Loucy (cell line): ENCODE data around the gene GOLGA8J.

Experiments used
- H2AFZ ChIP-seq: fragments of 200-600 bp; sonication (generic); 2 replicates; pipeline ENCODE4 v1.6.0; 2016; ENCODE audit warnings: antibody characterized with exemption, mild to moderate bottlenecking, low read length, moderate library complexity
- H3F3A ChIP-seq: fragments of 200-600 bp; 2 replicates; pipeline ENCODE4 v1.6.0; 2016; ENCODE audit warnings: antibody characterized with exemption, low read depth, mild to moderate bottlenecking
- H3K27me3 ChIP-seq: fragments of 200-600 bp; sonication (generic); 2 replicates; pipeline ENCODE4 v1.6.1; 2014; ENCODE audit warnings: low read length, mild to moderate bottlenecking; ENCODE audit not compliant: insufficient read depth, poor library complexity, severe bottlenecking
- H3K36me3 ChIP-seq: fragments of 200-600 bp; sonication (generic); 2 replicates; pipeline ENCODE4 v1.6.1; 2016; ENCODE audit warnings: low read length; ENCODE audit not compliant: insufficient read depth
- H3K4me1 ChIP-seq: fragments of 200-600 bp; sonication (generic); 2 replicates; pipeline ENCODE4 v1.5.1; 2014; ENCODE audit warnings: low read length, mild to moderate bottlenecking; ENCODE audit not compliant: insufficient read depth, poor library complexity, severe bottlenecking
- H3K4me2 ChIP-seq: fragments of 200-600 bp; sonication (generic); 2 replicates; pipeline ENCODE4 v1.6.0; 2014; ENCODE audit warnings: antibody characterized with exemption, low read length, low read depth, mild to moderate bottlenecking; ENCODE audit not compliant: poor library complexity, severe bottlenecking
- H3K4me3 ChIP-seq: fragments of 200-600 bp; sonication (generic); 2 replicates; pipeline ENCODE4 v1.5.1; 2014; ENCODE audit warnings: low read length, mild to moderate bottlenecking, mixed read lengths; ENCODE audit not compliant: poor library complexity, severe bottlenecking
- H3K79me2 ChIP-seq: fragments of 200-600 bp; sonication (generic); 2 replicates; pipeline ENCODE4 v1.6.1; 2014; ENCODE audit warnings: low read length; ENCODE audit not compliant: insufficient read depth
- H3K9ac ChIP-seq: fragments of 200-600 bp; sonication (generic); 2 replicates; pipeline ENCODE4 v1.6.0; 2014; ENCODE audit warnings: mild to moderate bottlenecking, low read depth, low read length, moderate library complexity; ENCODE audit not compliant: poor library complexity, severe bottlenecking
- H3K9me2 ChIP-seq: fragments of 200-600 bp; sonication (generic); replicated peaks from 2 replicates; pipeline ENCODE4 v1.6.1; 2016; ENCODE audit warnings: low read depth, low read length, mixed read lengths
- H3K9me3 ChIP-seq: fragments of 200-600 bp; sonication (generic); 2 replicates; pipeline ENCODE4 v1.6.1; 2014; ENCODE audit warnings: mild to moderate bottlenecking, antibody characterized with exemption, low read length, low read depth; ENCODE audit not compliant: insufficient read depth
- H4K20me1 ChIP-seq: fragments of 200-600 bp; sonication (generic); 2 replicates; pipeline ENCODE4 v1.6.0; 2014; ENCODE audit warnings: antibody characterized with exemption, low read length, mild to moderate bottlenecking; ENCODE audit not compliant: insufficient read depth, poor library complexity, severe bottlenecking
- EZH2phosphoT487 ChIP-seq: fragments of 200-600 bp; IDR thresholded peaks from 2 replicates; pipeline ENCODE4 v1.6.1; 2018; ENCODE audit warnings: antibody characterized with exemption, mild to moderate bottlenecking, moderate library complexity, borderline replicate concordance
- TF ChIP-seq, protein P1 (sequence below): fragments of 200-600 bp; sonication (generic); conservative IDR thresholded peaks from 2 replicates; pipeline ENCODE4 v1.5.1; 2014; ENCODE audit warnings: mild to moderate bottlenecking, antibody characterized with exemption, low read length

Gene GOLGA8J

DNA sequence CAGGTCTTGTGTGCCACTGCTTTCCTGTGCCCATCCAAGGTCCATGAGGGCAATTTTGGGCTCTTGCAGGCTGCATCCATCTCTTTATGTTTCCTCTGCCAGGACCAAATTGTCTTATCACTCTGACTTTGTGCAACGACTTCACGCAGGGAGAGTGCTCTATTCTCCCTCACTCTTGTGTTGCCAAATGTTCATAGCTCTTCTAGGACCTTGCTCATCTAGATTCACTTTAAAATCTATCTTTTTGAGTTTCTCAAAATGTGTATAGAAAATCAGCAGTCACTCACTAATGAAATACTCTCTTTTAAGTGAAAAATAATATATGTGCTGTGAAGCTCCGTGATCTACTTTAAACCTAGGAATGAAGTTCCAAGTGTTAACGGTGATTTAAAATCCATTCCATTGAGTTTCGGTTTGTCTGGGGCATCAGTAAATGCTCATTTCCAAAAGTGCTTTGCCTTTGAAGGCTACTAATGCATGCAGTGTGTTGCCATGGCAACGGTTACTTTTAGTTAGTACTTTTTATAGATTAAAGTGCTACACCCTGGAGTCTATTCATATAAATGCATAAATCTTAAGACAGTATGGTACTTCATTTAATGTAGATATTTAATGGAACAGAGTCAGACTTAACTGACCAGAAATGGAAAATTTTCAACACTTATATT is 46.6 kb upstream of the GOLGA8J start:
- H3F3A ChIP-seq: no peaks in the 10 kb centered on the region

DNA sequence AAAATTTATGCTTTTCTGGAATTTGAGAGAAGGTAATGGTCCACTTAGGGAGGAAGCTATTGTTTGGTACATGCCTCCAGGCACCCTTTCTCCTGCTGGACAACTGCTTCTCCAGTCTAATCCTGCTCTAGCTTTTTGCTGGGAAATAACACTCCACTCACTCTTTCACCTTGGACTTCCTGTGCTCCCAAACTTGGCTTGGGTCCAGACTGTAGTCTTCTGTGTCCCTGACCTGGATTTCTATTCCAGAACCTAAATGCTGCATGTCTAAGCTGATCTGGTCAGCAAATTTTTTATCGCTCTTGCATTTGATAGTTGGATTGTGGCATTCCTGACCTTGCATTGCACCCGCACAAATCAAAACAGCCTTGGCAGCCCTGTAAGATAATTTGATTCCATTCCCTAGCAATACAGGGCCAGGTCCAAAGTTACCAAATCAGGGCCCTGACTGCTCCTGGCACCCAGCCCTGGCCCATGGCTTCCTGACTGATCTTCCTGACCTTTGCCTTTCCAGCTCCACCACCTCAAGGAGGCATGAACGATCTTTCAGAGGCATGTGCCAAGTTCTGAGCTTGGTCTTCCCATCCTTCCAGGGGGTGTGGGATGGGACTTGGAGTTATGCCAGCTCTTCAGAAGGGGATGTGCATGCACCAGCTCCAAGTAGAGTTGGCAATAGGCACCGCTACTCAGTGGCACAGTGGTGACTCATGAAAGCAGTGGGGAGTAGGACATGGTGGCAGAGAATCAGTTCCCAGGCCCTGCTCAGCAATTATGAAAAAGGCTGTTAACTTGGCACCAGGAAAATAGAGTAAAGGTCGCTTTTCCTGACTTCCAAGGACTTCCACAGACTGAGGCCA is 43.9 kb upstream of the GOLGA8J start:
- H3K4me3 ChIP-seq: no peak overlapping the region
- H3K9me2 ChIP-seq: no peaks in the 10 kb centered on the region
- TF ChIP-seq EZH2phosphoT487: no peak
- TF ChIP-seq, protein P1, sequence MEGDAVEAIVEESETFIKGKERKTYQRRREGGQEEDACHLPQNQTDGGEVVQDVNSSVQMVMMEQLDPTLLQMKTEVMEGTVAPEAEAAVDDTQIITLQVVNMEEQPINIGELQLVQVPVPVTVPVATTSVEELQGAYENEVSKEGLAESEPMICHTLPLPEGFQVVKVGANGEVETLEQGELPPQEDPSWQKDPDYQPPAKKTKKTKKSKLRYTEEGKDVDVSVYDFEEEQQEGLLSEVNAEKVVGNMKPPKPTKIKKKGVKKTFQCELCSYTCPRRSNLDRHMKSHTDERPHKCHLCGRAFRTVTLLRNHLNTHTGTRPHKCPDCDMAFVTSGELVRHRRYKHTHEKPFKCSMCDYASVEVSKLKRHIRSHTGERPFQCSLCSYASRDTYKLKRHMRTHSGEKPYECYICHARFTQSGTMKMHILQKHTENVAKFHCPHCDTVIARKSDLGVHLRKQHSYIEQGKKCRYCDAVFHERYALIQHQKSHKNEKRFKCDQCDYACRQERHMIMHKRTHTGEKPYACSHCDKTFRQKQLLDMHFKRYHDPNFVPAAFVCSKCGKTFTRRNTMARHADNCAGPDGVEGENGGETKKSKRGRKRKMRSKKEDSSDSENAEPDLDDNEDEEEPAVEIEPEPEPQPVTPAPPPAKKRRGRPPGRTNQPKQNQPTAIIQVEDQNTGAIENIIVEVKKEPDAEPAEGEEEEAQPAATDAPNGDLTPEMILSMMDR: no peak
- no peaks in the 10 kb centered on the region for H3K4me1 ChIP-seq
- no peaks in the 10 kb centered on the region for H3K27me3 ChIP-seq
- no peak overlapping the region for H2AFZ ChIP-seq
- H3K79me2 ChIP-seq: no peaks in the 10 kb centered on the region
- H3K9ac ChIP-seq: no peak overlapping the region
- no peak overlapping the region for H3K4me2 ChIP-seq
- H3K9me3 ChIP-seq: no peaks in the 10 kb centered on the region
- no peaks in the 10 kb centered on the region for H4K20me1 ChIP-seq
- no peaks in the 10 kb centered on the region for H3K36me3 ChIP-seq
- H3F3A ChIP-seq: no peaks in the 10 kb centered on the region

More for the DNA sequence above, 46.6 kb upstream of the GOLGA8J start:
- Histone ChIP-seq H3K79me2 (no peaks in the 10 kb centered on the region), H3K4me3 (no peak overlapping the region), H3K27me3 (no peaks in the 10 kb centered on the region), H3K36me3 (no peaks in the 10 kb centered on the region), H3K9ac (no peak overlapping the region), H2AFZ (no peak overlapping the region), H3K4me2 (no peak overlapping the region), H4K20me1 (no peaks in the 10 kb centered on the region), H3K9me2 (no peaks in the 10 kb centered on the region), H3K4me1 (no peaks in the 10 kb centered on the region), H3K9me3 (no peaks in the 10 kb centered on the region)
- TF ChIP-seq EZH2phosphoT487: no peak
- TF ChIP-seq, protein P1: no peak

DNA sequence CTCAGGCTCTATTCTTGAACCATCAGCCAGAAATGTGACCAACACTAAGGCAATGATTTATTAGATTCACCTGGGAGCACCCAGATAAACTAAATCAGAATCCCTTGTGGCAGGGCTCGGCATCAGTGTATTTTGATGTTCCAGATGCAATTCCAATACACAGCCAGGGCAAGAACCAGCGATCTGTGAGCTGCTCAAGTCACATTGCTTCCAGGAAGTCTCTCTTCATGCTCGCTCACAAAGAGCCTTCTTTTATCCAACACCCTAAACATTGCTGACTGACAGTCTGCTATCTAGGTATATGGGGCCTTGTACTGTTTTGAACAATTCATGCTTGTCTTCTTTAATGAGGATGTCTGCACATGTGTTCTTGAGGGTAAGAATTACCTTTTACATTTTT is 40.9 kb upstream of the GOLGA8J start:
- Histone ChIP-seq H3K9me3 (no peaks in the 10 kb centered on the region), H3K9me2 (no peaks in the 10 kb centered on the region), H3K4me3 (no peak overlapping the region), H3K4me2 (no peak overlapping the region), H3K9ac (no peak overlapping the region), H4K20me1 (no peaks in the 10 kb centered on the region), H3K4me1 (no peaks in the 10 kb centered on the region), H3K27me3 (no peaks in the 10 kb centered on the region), H3F3A (no peaks in the 10 kb centered on the region), H3K79me2 (no peaks in the 10 kb centered on the region), H2AFZ (no peak overlapping the region), H3K36me3 (no peaks in the 10 kb centered on the region)
- TF ChIP-seq EZH2phosphoT487: no peak
- TF ChIP-seq, protein P1: no peak
